ENCODE results near the gene SVIL. TPM values are rescaled to one million over a fixed set of nuclear protein-coding genes. Genes with fewer than 3 reads are reported as not detected.

Gene SVIL
- total RNA-seq, 4 donors from 2014 or later: 585 to 1,262 (median 942) TPM

DNA sequence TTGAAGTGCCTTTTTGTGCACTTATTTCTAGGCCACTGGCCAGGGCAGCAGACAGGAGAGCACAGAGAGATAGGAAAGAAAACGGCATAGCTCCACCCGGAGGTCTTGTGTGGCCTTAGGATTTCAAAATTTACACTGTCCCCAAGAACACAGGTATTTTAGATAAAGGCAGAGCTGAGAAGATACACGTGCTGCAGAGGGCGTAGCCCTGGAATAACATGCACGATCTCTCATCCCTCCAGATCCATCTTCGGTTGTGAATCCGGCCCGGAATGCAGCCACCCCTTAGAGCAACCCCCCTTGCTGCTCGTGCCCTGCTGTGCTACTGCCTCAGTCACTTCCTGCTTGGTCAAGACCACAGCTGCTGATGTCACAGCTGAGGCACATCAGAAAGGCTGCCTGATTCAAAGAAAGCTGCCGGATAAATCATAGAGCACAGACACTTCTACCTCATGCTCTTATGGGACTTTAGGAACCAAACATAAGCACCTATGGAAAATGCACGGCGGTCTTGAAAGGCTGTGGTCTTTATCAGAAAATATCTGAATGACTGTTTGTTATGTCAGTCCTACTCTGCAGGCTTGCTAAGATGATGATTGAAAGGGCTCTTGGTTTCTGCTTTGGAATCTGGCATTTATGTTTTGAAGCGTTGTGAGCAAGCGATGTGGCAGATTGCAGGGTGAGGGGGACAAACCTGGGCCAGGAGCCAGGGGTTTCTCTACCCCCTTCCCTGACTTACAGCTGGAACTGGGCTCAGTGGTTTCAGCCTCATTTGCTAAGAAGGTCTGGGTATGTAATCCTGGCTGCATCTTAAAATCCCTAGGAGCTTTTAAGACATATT, 152.0 kb downstream of the SVIL start:
- peak overlapping the region in 3 of 4 donors; percentile 44 to 73 (median 68) for H3K27ac ChIP-seq
- peak; percentile 72 for ATAC-seq
- peaks cover 0 to 92% (median 15%) of the 10 kb centered on the region in 3 donors for H3K4me1 ChIP-seq
- H3K4me3 ChIP-seq: no peak overlapping the region
- H3K36me3 ChIP-seq: peaks cover 0 to 79% of the 10 kb centered on the region in 2 donors
- no peak for TF ChIP-seq EP300 (IDR thresholded peaks at IDR 0.05)
- TF ChIP-seq POLR2A (IDR thresholded peaks at IDR 0.05): no peak
- TF ChIP-seq POLR2AphosphoS5 (IDR thresholded peaks at IDR 0.05): no peak
- TF ChIP-seq CTCF (IDR thresholded peaks at IDR 0.05): no peak
- no peaks in the 10 kb centered on the region for H3K9me3 ChIP-seq
- 26% methylated on average over 12 of the region's 14 CpGs; no CpG with 5 or more reads in 1 of the 2 donors for WGBS, 2 donors (ENCODE audit: low coverage in 1 of 2)
- no peaks in the 10 kb centered on the region for H3K27me3 ChIP-seq

- Histone ChIP-seq H3K27me3 (no peaks in the 10 kb centered on the region), H3K36me3 (peaks cover 0 to 79% of the 10 kb centered on the region in 2 donors), H3K4me3 (no peak overlapping the region), H3K27ac (peak overlapping the region in 3 of 4 donors; percentile 44 to 73 (median 68)), H3K4me1 (peaks cover 0 to 94% (median 15%) of the 10 kb centered on the region in 3 donors), H3K9me3 (no peaks in the 10 kb centered on the region)
- 70 to 72% methylated on average over 2 to 4 of the region's 5 CpGs for WGBS, 2 donors (ENCODE audit: low coverage in 1 of 2)
- no peak for TF ChIP-seq POLR2A (IDR thresholded peaks at IDR 0.05)
- no peak for TF ChIP-seq POLR2AphosphoS5 (IDR thresholded peaks at IDR 0.05)
- TF ChIP-seq CTCF (IDR thresholded peaks at IDR 0.05): no peak
- TF ChIP-seq EP300 (IDR thresholded peaks at IDR 0.05): no peak
- ATAC-seq: no peak
Measured at GRCh38 chr10:29481906-29482440, 152.8 kb downstream of the SVIL start.

GRCh38 chr10:29479981-29480954, 154.5 kb downstream of the SVIL start:
- WGBS, 2 donors (ENCODE audit: low coverage in 1 of 2): 38 to 67% methylated on average over 3 to 6 of the region's 28 CpGs
- ATAC-seq: no peak
- H3K4me3 ChIP-seq: no peak overlapping the region
- no peaks in the 10 kb centered on the region for H3K9me3 ChIP-seq
- H3K27ac ChIP-seq: peak overlapping the region in 3 of 4 donors; percentile 14 to 73 (median 59)
- H3K27me3 ChIP-seq: no peaks in the 10 kb centered on the region
- peaks cover 0 to 93% (median 13%) of the 10 kb centered on the region in 3 donors for H3K4me1 ChIP-seq
- peaks cover 0 to 79% of the 10 kb centered on the region in 2 donors for H3K36me3 ChIP-seq
- no peak for TF ChIP-seq EP300 (IDR thresholded peaks at IDR 0.05)
- TF ChIP-seq POLR2A (IDR thresholded peaks at IDR 0.05): no peak
- no peak for TF ChIP-seq POLR2AphosphoS5 (IDR thresholded peaks at IDR 0.05)
- no peak for TF ChIP-seq CTCF (IDR thresholded peaks at IDR 0.05)

GRCh38 chr10:29479081-29479925, 155.5 kb downstream of the SVIL start:
- H3K36me3 ChIP-seq: peaks cover 0 to 86% of the 10 kb centered on the region in 2 donors

More at GRCh38 chr10:29479081-29479925, 155.5 kb downstream of the SVIL start:
- ATAC-seq: no peak
- Histone ChIP-seq H3K4me3 (no peak overlapping the region), H3K27ac (peak overlapping the region in 3 of 4 donors; percentile 14 to 59 (median 53)), H3K27me3 (no peaks in the 10 kb centered on the region), H3K4me1 (peaks cover 0 to 93% (median 9%) of the 10 kb centered on the region in 3 donors), H3K9me3 (no peaks in the 10 kb centered on the region)
- no peak for TF ChIP-seq CTCF (IDR thresholded peaks at IDR 0.05)
- TF ChIP-seq POLR2AphosphoS5 (IDR thresholded peaks at IDR 0.05): no peak
- TF ChIP-seq POLR2A (IDR thresholded peaks at IDR 0.05): no peak
- no peak for TF ChIP-seq EP300 (IDR thresholded peaks at IDR 0.05)
- WGBS, 2 donors (ENCODE audit: low coverage in 1 of 2): 83 to 100% methylated on average over 2 to 4 of the region's 12 CpGs
